ENCODE data around the gene ADH5. TPM values are rescaled to one million over a fixed set of nuclear protein-coding genes. Genes with fewer than 3 reads are reported as not detected.

Gene ADH5
- total RNA-seq, 3 donors from 2014 or later: 136 to 283 (median 159) TPM

DNA sequence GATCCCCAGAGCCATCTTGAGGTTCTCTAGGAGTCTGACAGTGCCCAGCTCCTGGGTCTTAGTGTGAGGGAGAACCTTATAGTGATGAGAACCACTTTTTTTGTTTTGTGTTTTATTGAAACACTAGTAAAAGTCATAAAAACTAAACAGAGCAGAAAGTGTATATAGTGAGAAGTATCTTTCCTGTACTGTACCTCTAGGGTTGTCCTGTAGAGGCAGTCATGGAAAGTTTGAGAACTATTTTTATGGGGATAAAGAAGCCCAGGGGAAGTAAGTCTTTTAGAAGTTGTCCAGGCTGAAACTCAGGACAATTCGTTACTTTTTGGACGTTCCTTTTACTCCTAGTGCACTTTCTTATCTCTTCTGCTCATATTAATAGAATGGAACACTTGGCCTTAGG lies 40.9 kb downstream of the ADH5 start:
- no peak overlapping the region for H3K4me3 ChIP-seq
- no peaks in the 10 kb centered on the region for H3K4me1 ChIP-seq
- H3K27me3 ChIP-seq: no peaks in the 10 kb centered on the region
- H3K36me3 ChIP-seq: no peaks in the 10 kb centered on the region
- no peak overlapping the region for H3K27ac ChIP-seq
- DNase-seq (ENCODE audit: low spot score in 2 of 2): no peak
- H3K9me3 ChIP-seq: no peaks in the 10 kb centered on the region
- TF ChIP-seq POLR2A (IDR thresholded peaks at IDR 0.05) (no peak), POLR2AphosphoS5 (IDR thresholded peaks at IDR 0.05) (no peak)
- TF ChIP-seq, protein P1, sequence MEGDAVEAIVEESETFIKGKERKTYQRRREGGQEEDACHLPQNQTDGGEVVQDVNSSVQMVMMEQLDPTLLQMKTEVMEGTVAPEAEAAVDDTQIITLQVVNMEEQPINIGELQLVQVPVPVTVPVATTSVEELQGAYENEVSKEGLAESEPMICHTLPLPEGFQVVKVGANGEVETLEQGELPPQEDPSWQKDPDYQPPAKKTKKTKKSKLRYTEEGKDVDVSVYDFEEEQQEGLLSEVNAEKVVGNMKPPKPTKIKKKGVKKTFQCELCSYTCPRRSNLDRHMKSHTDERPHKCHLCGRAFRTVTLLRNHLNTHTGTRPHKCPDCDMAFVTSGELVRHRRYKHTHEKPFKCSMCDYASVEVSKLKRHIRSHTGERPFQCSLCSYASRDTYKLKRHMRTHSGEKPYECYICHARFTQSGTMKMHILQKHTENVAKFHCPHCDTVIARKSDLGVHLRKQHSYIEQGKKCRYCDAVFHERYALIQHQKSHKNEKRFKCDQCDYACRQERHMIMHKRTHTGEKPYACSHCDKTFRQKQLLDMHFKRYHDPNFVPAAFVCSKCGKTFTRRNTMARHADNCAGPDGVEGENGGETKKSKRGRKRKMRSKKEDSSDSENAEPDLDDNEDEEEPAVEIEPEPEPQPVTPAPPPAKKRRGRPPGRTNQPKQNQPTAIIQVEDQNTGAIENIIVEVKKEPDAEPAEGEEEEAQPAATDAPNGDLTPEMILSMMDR (IDR thresholded peaks at IDR 0.05): no peak
- intact Hi-C loops (cut with DNase I; ENCODE audit: low total_unique reads): no loop called here

DNA sequence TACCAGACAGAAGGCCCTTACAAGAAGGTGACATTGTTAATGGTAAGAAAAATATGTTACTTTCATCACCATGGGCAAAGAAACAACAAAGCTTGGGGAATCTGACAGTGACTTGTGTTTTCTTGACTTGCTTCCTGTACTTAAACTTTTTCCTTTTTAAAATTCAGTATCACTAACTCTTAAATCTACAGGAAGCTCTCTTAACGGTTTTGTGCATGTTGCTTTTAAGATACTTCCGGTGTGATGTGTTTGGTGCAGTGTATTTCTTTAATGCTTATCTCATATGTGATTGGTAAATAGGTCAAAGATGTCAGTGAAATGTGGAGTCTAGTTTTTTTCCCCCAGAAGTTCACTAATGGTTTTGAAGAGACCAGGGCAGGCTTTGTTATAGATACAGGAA lies 45.2 kb downstream of the ADH5 start:
- DNase-seq (ENCODE audit: low spot score in 2 of 2): no peak
- no peaks in the 10 kb centered on the region for H3K36me3 ChIP-seq
- H3K27ac ChIP-seq: no peak overlapping the region
- H3K4me1 ChIP-seq: no peaks in the 10 kb centered on the region
- peaks cover 0 to 6% of the 10 kb centered on the region in 2 donors for H3K9me3 ChIP-seq
- no peaks in the 10 kb centered on the region for H3K27me3 ChIP-seq
- no peak for TF ChIP-seq POLR2A (IDR thresholded peaks at IDR 0.05)
- H3K4me3 ChIP-seq: no peak overlapping the region
- intact Hi-C loops (cut with DNase I; ENCODE audit: low total_unique reads): no loop called here

DNA sequence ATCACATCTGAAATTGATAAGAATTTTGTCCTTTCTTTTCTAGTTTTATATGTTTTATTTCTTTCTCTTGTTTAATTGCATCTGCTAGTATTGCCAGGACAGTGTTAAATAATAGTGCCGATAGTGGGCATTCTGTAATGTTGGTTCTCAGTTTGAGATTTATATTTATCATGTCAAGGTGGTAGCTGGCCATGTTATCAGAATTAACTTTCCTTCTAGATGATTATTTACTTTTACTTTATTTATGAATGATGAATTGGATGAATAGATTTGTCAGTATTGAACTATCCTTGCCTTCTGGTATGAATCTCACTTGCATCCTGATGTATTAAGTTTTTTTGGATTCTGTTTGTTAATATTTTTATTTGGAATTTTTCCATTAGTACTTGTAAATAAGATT lies 50.4 kb downstream of the ADH5 start:
- peaks cover 0 to 11% of the 10 kb centered on the region in 2 donors for H3K9me3 ChIP-seq
- intact Hi-C loops (cut with DNase I; ENCODE audit: low total_unique reads): no loop called here
- no peaks in the 10 kb centered on the region for H3K36me3 ChIP-seq
- no peaks in the 10 kb centered on the region for H3K4me1 ChIP-seq
- no peak for DNase-seq (ENCODE audit: low spot score in 2 of 2)
- H3K4me3 ChIP-seq: no peak overlapping the region
- H3K27ac ChIP-seq: no peak overlapping the region
- TF ChIP-seq POLR2A (IDR thresholded peaks at IDR 0.05) (no peak), POLR2AphosphoS5 (IDR thresholded peaks at IDR 0.05) (no peak)
- TF ChIP-seq, protein P1 (IDR thresholded peaks at IDR 0.05): no peak
- no peaks in the 10 kb centered on the region for H3K27me3 ChIP-seq

DNA sequence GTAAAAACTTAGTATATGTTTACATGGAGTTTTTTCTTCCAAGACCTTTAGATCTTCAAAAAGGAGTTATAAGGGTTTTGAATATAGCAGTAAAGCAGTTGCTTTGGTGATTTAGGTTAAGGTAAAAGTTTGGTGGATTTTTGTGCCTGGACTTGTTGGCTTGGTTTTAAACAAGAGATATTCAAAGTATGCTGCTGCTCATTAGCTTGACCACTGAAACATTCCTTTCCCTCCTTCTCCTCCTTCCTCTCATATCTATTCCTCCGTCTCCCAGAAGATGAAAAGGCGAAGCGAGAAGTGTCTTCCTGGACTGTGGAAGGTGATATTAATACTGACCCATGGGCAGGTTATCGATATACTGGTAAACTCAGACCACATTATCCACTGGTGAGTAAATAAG lies 54.6 kb downstream of the ADH5 start:
- no peak for DNase-seq (ENCODE audit: low spot score in 2 of 2)
- TF ChIP-seq POLR2A (IDR thresholded peaks at IDR 0.05) (no peak), POLR2AphosphoS5 (IDR thresholded peaks at IDR 0.05) (no peak)
- TF ChIP-seq, protein P1 (IDR thresholded peaks at IDR 0.05): no peak
- intact Hi-C loops (cut with DNase I; ENCODE audit: low total_unique reads): no loop called here
- no peaks in the 10 kb centered on the region for H3K36me3 ChIP-seq
- no peak overlapping the region for H3K4me3 ChIP-seq
- H3K9me3 ChIP-seq: peaks cover 0 to 11% of the 10 kb centered on the region in 2 donors
- no peaks in the 10 kb centered on the region for H3K4me1 ChIP-seq
- no peak overlapping the region for H3K27ac ChIP-seq
- no peaks in the 10 kb centered on the region for H3K27me3 ChIP-seq

DNA sequence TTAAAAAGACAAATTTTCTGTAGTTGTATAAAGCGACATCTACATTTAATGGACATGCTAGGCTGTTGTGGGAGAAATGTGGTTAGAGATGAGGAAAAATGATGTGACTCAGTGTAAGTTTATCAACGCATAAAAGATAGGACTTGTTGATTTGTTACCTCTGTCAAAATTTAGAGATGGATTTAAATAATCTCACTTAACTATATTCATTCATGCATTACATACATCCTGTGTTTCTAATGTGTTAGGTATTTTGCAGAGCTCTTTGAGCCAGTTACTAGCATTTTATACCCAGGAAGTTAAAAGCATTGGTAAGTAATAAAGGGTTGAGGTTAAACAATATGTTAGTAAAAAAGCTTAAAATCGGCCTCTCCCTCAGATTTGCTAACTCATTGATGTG lies 58.7 kb downstream of the ADH5 start:
- Histone ChIP-seq H3K27ac (no peak overlapping the region), H3K27me3 (no peaks in the 10 kb centered on the region), H3K4me3 (no peak overlapping the region), H3K9me3 (no peaks in the 10 kb centered on the region), H3K4me1 (no peaks in the 10 kb centered on the region), H3K36me3 (no peaks in the 10 kb centered on the region)
- TF ChIP-seq POLR2A (IDR thresholded peaks at IDR 0.05) (no peak), POLR2AphosphoS5 (IDR thresholded peaks at IDR 0.05) (no peak)
- TF ChIP-seq, protein P1 (IDR thresholded peaks at IDR 0.05): no peak
- no peak for DNase-seq (ENCODE audit: low spot score in 2 of 2)
- intact Hi-C loops (cut with DNase I; ENCODE audit: low total_unique reads): no loop called here
